Right atrium auricular region (tissue), 2 donors: ENCODE data around the gene MORC2. TPM values are rescaled to one million over a fixed set of nuclear protein-coding genes. Genes with fewer than 3 reads are reported as not detected.
A peak's percentile ranks its signal among the peaks of the same experiment; 100 is the strongest.

ENCODE experiments used
- DNase-seq: peaks from one replicate; pipeline ENCODE4 v3.0.0-alpha.2; 2019; ENCODE audit warnings: low spot score
- H3K27ac ChIP-seq, 2 donors: fragments of 200-600 bp; sonication (generic); 1 replicate in 1 of 2; 2 replicates in 1 of 2; pipeline ENCODE4 v1.5.1; 2016 to 2019
- H3K27me3 ChIP-seq, 2 donors: fragments of 200-600 bp; sonication (generic); one replicate each; pipeline versions ENCODE4 v1.5.1 to v1.6.0; 2017 to 2019
- H3K36me3 ChIP-seq: fragments of 200-600 bp; sonication (generic); one replicate; pipeline ENCODE4 v1.5.1; 2016
- H3K4me1 ChIP-seq, 2 donors: fragments of 200-600 bp; sonication (generic); one replicate each; pipeline versions ENCODE4 v1.5.1 to v1.6.0; 2017 to 2019
- H3K4me3 ChIP-seq, 2 donors: fragments of 200-600 bp; sonication (generic); 1 replicate in 1 of 2; 2 replicates in 1 of 2; pipeline ENCODE4 v1.5.1; 2017 to 2019; ENCODE audit warnings: mild to moderate bottlenecking in 1 of 2, moderate library complexity in 1 of 2
- H3K9me3 ChIP-seq, 2 donors: fragments of 200-600 bp; sonication (generic); one replicate each; pipeline ENCODE4 v1.5.1; 2019
- total RNA-seq, 2 donors: library from RNA; depleted of rRNA; stranded (reverse); fragments of >200 nt; gene quantifications; one replicate each; pipeline ENCODE4 v1.1.0, GENCODE V29; 2016
- TF ChIP-seq, protein P1 (sequence below), 2 donors: fragments of 200-600 bp; sonication (generic); IDR thresholded peaks; one replicate each; pipeline ENCODE4 v1.5.1; 2019; ENCODE audit warnings: antibody characterized with exemption in 2 of 2

The MORC2 gene
- total RNA-seq, 2 donors from 2014 or later: 20.1 to 21.0 TPM

DNA sequence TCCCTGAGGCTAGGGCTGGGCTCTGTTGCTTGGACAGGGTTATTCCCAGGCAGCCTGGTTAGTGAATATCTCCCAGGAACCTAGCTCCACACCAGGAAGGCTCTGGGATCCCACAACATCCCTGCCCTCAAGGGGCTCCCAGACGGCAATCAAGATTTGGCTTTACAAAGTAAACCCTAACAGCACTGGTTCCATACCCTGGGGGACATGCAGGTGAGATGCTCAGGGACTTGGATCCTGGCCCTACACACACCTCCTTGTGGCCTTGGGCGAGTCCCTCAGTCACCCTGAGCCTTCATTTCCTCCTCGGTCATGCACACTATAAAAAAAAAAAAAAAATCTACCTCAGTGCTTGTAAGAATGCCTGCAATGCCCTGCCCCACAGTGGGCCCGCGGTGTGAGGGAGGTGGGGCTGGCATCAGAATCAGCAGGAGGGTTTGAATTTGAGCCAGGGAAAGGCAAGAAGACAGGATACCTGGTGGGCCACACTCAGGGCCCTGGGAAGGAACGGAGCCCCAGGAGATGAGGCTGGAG is 86.3 kb downstream of the MORC2 start:
- Histone ChIP-seq H3K9me3 (no peaks in the 10 kb centered on the region), H3K36me3 (no peaks in the 10 kb centered on the region), H3K27ac (peak overlapping the region in 1 of 2 donors; percentile 55), H3K4me1 (peaks cover 0 to 43% of the 10 kb centered on the region in 2 donors), H3K4me3 (no peak overlapping the region), H3K27me3 (no peaks in the 10 kb centered on the region)
- DNase-seq: no peak
- TF ChIP-seq, protein P1, sequence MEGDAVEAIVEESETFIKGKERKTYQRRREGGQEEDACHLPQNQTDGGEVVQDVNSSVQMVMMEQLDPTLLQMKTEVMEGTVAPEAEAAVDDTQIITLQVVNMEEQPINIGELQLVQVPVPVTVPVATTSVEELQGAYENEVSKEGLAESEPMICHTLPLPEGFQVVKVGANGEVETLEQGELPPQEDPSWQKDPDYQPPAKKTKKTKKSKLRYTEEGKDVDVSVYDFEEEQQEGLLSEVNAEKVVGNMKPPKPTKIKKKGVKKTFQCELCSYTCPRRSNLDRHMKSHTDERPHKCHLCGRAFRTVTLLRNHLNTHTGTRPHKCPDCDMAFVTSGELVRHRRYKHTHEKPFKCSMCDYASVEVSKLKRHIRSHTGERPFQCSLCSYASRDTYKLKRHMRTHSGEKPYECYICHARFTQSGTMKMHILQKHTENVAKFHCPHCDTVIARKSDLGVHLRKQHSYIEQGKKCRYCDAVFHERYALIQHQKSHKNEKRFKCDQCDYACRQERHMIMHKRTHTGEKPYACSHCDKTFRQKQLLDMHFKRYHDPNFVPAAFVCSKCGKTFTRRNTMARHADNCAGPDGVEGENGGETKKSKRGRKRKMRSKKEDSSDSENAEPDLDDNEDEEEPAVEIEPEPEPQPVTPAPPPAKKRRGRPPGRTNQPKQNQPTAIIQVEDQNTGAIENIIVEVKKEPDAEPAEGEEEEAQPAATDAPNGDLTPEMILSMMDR (IDR thresholded peaks at IDR 0.05): no peak

DNA sequence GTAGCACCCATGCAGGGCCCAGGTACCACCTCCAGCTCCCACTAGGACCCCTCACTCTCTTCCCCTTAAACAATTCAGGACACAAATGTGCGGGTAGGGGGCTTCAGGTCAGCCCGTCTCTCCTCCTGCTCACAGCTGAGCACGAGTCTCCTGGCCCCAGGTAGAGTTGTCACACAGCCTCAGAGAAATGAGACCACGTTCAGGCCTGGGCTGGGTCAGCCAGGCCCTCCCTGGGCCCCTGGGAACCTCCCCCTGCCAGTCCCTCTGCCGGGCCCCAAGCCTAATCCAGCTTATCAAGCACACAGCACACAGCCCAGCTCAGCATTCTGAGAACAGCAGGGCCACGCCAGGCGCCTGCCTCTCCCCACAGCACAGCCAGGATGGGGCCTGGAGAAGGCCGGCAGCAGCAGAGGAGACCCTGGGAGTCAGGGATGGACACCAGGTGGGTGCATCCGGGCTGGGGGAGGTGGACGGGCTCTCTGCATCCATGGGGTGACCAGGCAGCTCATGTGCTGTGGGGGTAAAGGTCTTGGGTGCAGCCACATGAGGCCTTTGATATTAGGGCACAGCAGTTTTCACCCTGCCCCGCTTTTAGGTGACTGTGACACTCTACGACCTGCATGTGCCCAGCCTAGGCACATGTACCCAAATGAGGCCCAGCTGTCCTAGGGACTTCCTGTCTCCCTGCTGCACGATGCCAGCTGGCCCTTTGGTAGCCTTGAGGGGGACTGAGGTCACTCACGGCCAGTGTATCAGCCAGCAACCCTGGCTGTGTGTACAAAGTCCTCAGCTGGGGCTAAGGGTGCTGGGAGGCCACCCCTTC is 87.0 kb downstream of the MORC2 start:
- Histone ChIP-seq H3K4me3 (no peak overlapping the region), H3K36me3 (no peaks in the 10 kb centered on the region), H3K27me3 (no peaks in the 10 kb centered on the region), H3K27ac (peak overlapping the region in 1 of 2 donors; percentile 55), H3K9me3 (no peaks in the 10 kb centered on the region), H3K4me1 (peaks cover 0 to 50% of the 10 kb centered on the region in 2 donors)
- no peak for DNase-seq
- TF ChIP-seq, protein P1 (IDR thresholded peaks at IDR 0.05): no peak

DNA sequence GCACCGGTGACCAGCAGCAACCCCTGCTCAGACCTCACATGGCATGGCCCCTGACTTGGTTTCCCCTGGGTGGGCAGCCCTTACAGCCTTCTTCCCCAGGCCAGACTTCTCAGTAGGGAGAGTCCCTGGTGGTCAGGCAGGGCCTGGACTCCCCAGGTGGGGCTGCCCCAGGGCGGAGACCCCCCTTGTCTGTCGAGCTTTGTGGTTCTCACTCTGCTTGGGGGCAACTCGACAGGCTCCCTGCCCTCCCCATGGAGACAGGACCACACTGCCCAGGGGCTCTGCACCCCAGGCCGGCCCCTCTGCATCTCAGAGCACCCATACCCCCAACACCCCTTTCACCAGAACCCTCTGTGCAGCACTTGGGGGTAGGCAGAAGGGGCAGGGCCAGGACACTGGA is 87.7 kb downstream of the MORC2 start:
- no peak for DNase-seq
- peaks cover 0 to 57% of the 10 kb centered on the region in 2 donors for H3K4me1 ChIP-seq
- no peaks in the 10 kb centered on the region for H3K9me3 ChIP-seq
- H3K27ac ChIP-seq: peak overlapping the region in 1 of 2 donors; percentile 55
- H3K27me3 ChIP-seq: no peaks in the 10 kb centered on the region
- TF ChIP-seq, protein P1 (IDR thresholded peaks at IDR 0.05): no peak
- H3K36me3 ChIP-seq: no peaks in the 10 kb centered on the region
- H3K4me3 ChIP-seq: no peak overlapping the region

DNA sequence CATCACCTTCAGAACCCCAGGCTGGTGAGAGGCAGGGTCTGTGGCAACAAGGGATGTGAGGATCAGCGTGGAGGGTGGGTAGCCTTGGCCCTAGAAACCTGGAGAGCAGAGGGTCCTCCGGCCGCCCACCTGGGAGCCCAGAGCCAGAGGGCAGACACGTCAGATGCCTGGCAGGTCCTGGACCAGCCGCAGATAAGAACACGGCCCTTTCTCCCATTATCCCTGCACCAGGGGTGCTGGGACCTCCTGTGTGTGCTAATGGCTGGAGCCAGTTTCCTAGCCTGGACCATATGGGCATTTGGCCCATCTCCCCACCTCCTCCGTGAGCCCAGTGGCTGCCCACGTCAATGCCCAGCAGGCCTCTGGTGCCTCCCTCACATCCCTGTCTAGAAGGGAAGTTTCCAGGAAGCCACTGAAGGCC is 88.4 kb downstream of the MORC2 start:
- no peaks in the 10 kb centered on the region for H3K27me3 ChIP-seq
- H3K4me1 ChIP-seq: peaks cover 0 to 58% of the 10 kb centered on the region in 2 donors
- no peak overlapping the region for H3K4me3 ChIP-seq
- H3K27ac ChIP-seq: peak overlapping the region in 1 of 2 donors; percentile 81
- no peak for DNase-seq
- TF ChIP-seq, protein P1 (IDR thresholded peaks at IDR 0.05): no peak
- no peaks in the 10 kb centered on the region for H3K36me3 ChIP-seq
- no peaks in the 10 kb centered on the region for H3K9me3 ChIP-seq

DNA sequence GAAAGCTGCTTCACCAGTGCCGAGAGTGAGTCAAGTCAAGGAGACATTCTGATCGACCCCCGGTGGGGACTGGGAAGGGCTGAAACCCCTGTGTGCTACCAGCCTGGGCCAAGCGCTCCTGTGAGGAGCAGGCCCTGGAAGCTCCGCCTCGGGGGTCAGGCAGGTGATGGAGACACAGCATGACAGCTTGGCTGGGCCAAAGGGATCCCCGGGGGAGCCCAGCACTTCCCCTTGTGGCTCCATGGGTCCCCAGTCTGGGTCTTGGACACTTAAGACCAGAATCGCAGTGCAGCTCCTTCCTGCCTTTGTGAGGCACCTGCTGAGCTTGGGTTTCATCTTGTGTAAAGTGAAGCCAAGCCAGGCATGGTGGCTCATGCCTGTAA is 89.2 kb downstream of the MORC2 start:
- peaks cover 0 to 58% of the 10 kb centered on the region in 2 donors for H3K4me1 ChIP-seq
- H3K27me3 ChIP-seq: no peaks in the 10 kb centered on the region
- TF ChIP-seq, protein P1 (IDR thresholded peaks at IDR 0.05): no peak
- DNase-seq: no peak
- no peaks in the 10 kb centered on the region for H3K9me3 ChIP-seq
- H3K27ac ChIP-seq: peak overlapping the region; percentile 59 to 81
- no peaks in the 10 kb centered on the region for H3K36me3 ChIP-seq
- H3K4me3 ChIP-seq: no peak overlapping the region
